Measurements from ENCODE around the gene THEMIS. TPM values are rescaled to one million over a fixed set of nuclear protein-coding genes. Genes with fewer than 3 reads are reported as not detected.

The THEMIS gene
- total RNA-seq, 1 donor from 2014 or later = 0.07 TPM

DNA sequence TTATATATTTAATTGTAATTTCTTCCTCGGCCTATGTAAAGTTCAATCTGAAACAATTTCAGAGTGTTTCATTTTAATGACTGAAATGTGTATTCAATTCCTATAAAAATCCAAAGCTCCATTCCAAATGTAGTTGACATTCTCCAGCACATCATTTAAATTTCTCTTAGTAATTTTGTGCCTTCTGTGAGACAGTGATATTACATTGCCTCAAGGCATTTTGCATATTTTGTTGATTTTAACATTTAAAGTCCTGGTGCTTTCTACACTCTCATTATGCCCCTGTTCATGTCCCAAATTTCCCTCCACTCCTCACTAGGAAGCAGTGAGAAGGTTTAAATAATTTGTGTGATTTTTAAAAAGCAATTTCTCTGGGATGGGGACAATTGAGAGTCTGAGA, 34.1 kb upstream of the THEMIS start:
- Mint-ChIP-seq H3K27me3 (ENCODE audit: low read depth, unreplicated experiment) (no peaks in the 10 kb centered on the region), H3K4me1 (ENCODE audit: low read depth, unreplicated experiment) (peaks cover 12% of the 10 kb centered on the region), H3K36me3 (ENCODE audit: low read depth, unreplicated experiment) (no peaks in the 10 kb centered on the region), H3K27ac (ENCODE audit: unreplicated experiment) (no peak overlapping the region), H3K9me3 (ENCODE audit: unreplicated experiment) (peaks cover 2% of the 10 kb centered on the region), H3K4me3 (ENCODE audit: unreplicated experiment) (no peak overlapping the region)
- H3K9ac ChIP-seq (ENCODE audit: low read length) = no peak overlapping the region
- peaks cover 9% of the 10 kb centered on the region for H3K9me3 ChIP-seq (ENCODE audit: insufficient read depth, low read depth, low read length)
- no peak overlapping the region for H3K4me3 ChIP-seq (ENCODE audit: insufficient read depth, low read depth, low read length)
- no peaks in the 10 kb centered on the region for H4K20me1 ChIP-seq (ENCODE audit: insufficient read depth, low read length)
- H2AFZ ChIP-seq (ENCODE audit: low read depth, low read length) = no peak overlapping the region
- no peaks in the 10 kb centered on the region for H3K27me3 ChIP-seq (ENCODE audit: insufficient read depth, low read length)
- FAIRE-seq = no peak
- DNase-seq (ENCODE audit: low read depth) = no peak
- H3K36me3 ChIP-seq (ENCODE audit: insufficient read depth, low read length) = no peaks in the 10 kb centered on the region
- peaks cover 8% of the 10 kb centered on the region for H3K4me1 ChIP-seq (ENCODE audit: insufficient read depth, low read length)
- H3K27ac ChIP-seq (ENCODE audit: low read depth, low read length) = no peak overlapping the region
- no peak overlapping the region for H3K4me2 ChIP-seq (ENCODE audit: low read length)
- TF ChIP-seq EZH2 (IDR thresholded peaks at IDR 0.05; ENCODE audit: insufficient read depth, low read length) (no peak), CTCF (IDR thresholded peaks at IDR 0.05; ENCODE audit: insufficient read depth, low read depth, low read length) (no peak)
- H3K79me2 ChIP-seq (ENCODE audit: insufficient read depth, low read length) = no peaks in the 10 kb centered on the region

DNA sequence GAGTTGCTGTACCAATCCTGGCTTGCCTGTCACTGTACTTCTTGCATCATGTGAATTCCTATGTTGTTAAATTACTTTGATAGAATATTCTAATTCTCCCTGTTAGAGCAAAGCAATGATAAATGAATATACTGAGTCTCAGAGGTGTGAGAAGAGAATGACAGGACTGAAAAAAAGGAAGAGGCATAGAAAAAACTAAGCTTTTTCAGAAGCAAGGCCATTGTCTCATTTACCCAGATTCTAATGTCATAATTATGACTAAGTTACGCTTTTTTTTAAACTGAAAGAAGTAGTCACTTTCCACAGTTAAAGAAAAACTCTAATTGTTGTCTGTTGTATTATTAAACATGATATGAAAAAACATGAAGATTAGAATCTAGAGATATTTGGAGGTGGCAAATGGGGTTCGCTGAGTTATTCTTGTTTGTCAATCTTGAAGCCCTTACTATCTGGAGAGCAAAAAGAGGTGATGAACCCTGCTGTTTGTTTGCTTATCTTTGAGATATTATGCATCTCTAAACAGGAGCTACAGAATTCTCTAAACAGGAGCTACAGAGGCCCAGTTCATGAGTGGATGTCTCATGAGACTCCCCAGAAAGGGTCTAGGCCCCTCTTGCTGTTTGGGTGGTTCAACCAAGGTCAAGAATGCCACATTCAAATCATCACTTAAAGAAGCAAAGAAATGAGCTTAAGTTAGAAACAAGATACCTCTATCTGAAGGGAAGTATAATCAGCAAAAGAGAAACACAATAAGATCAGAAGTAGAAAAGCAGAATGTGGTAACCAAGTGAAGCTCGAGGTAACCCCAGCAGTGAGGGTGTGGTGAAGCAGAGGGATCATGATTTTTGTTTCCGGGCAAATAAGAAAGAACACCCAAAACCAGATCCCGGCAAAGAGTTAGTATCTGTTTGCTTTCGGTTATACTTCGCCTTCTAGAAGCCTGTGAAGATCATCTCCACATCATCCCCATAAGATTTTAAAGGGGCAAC, 33.3 kb upstream of the THEMIS start:
- H3K9ac ChIP-seq (ENCODE audit: low read length) = no peak overlapping the region
- no peaks in the 10 kb centered on the region for H4K20me1 ChIP-seq (ENCODE audit: insufficient read depth, low read length)
- Mint-ChIP-seq H3K27ac (ENCODE audit: unreplicated experiment) (no peak overlapping the region), H3K4me1 (ENCODE audit: low read depth, unreplicated experiment) (peaks cover 5% of the 10 kb centered on the region), H3K9me3 (ENCODE audit: unreplicated experiment) (peaks cover 2% of the 10 kb centered on the region), H3K27me3 (ENCODE audit: low read depth, unreplicated experiment) (no peaks in the 10 kb centered on the region), H3K36me3 (ENCODE audit: low read depth, unreplicated experiment) (no peaks in the 10 kb centered on the region), H3K4me3 (ENCODE audit: unreplicated experiment) (no peak overlapping the region)
- no peak overlapping the region for H3K27ac ChIP-seq (ENCODE audit: low read depth, low read length)
- H3K4me1 ChIP-seq (ENCODE audit: insufficient read depth, low read length) = peaks cover 3% of the 10 kb centered on the region
- H2AFZ ChIP-seq (ENCODE audit: low read depth, low read length) = no peak overlapping the region
- FAIRE-seq (no peak), DNase-seq (ENCODE audit: low read depth) (no peak)
- no peak overlapping the region for H3K4me3 ChIP-seq (ENCODE audit: insufficient read depth, low read depth, low read length)
- no peak overlapping the region for H3K4me2 ChIP-seq (ENCODE audit: low read length)
- TF ChIP-seq EZH2 (IDR thresholded peaks at IDR 0.05; ENCODE audit: insufficient read depth, low read length) (no peak), CTCF (IDR thresholded peaks at IDR 0.05; ENCODE audit: insufficient read depth, low read depth, low read length) (no peak)
- no peaks in the 10 kb centered on the region for H3K27me3 ChIP-seq (ENCODE audit: insufficient read depth, low read length)
- no peaks in the 10 kb centered on the region for H3K79me2 ChIP-seq (ENCODE audit: insufficient read depth, low read length)
- H3K36me3 ChIP-seq (ENCODE audit: insufficient read depth, low read length) = no peaks in the 10 kb centered on the region
- H3K9me3 ChIP-seq (ENCODE audit: insufficient read depth, low read depth, low read length) = peaks cover 9% of the 10 kb centered on the region

DNA sequence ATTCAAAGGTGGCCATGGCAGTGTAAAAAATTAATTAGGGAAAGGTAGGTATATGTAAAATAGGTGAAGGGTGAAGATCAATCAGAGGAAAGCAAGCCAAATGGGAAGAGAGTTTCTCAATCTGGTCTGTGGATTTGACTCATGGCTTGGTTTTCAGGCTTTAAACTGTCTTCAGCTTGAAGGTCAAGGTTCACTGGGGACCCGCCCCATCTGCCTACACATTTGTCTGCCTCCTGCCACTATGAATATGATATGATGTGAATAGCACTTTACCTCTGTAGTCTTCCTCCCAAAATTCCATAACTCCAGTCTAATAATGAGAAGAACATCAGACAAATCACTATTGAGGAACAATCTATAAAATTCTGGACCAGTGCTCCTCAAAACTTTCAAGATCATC, 32.3 kb upstream of the THEMIS start:
- H3K36me3 ChIP-seq (ENCODE audit: insufficient read depth, low read length) = no peaks in the 10 kb centered on the region
- no peaks in the 10 kb centered on the region for H3K79me2 ChIP-seq (ENCODE audit: insufficient read depth, low read length)
- H3K9ac ChIP-seq (ENCODE audit: low read length) = no peak overlapping the region
- no peaks in the 10 kb centered on the region for H3K36me3 Mint-ChIP-seq (ENCODE audit: low read depth, unreplicated experiment)
- H3K9me3 Mint-ChIP-seq (ENCODE audit: unreplicated experiment) = peaks cover 7% of the 10 kb centered on the region
- H3K9me3 ChIP-seq (ENCODE audit: insufficient read depth, low read depth, low read length) = peaks cover 9% of the 10 kb centered on the region
- H3K27me3 Mint-ChIP-seq (ENCODE audit: low read depth, unreplicated experiment) = no peaks in the 10 kb centered on the region
- H4K20me1 ChIP-seq (ENCODE audit: insufficient read depth, low read length) = no peaks in the 10 kb centered on the region
- H3K4me1 ChIP-seq (ENCODE audit: insufficient read depth, low read length) = no peaks in the 10 kb centered on the region
- H3K27ac ChIP-seq (ENCODE audit: low read depth, low read length) = no peak overlapping the region
- H3K4me2 ChIP-seq (ENCODE audit: low read length) = no peak overlapping the region
- H3K4me3 ChIP-seq (ENCODE audit: insufficient read depth, low read depth, low read length) = no peak overlapping the region
- no peak overlapping the region for H3K4me3 Mint-ChIP-seq (ENCODE audit: unreplicated experiment)
- TF ChIP-seq CTCF (IDR thresholded peaks at IDR 0.05; ENCODE audit: insufficient read depth, low read depth, low read length) = no peak
- TF ChIP-seq EZH2 (IDR thresholded peaks at IDR 0.05; ENCODE audit: insufficient read depth, low read length) = no peak
- H3K27me3 ChIP-seq (ENCODE audit: insufficient read depth, low read length) = no peaks in the 10 kb centered on the region
- H3K27ac Mint-ChIP-seq (ENCODE audit: unreplicated experiment) = no peak overlapping the region
- DNase-seq (ENCODE audit: low read depth) = no peak
- H2AFZ ChIP-seq (ENCODE audit: low read depth, low read length) = no peak overlapping the region
- no peaks in the 10 kb centered on the region for H3K4me1 Mint-ChIP-seq (ENCODE audit: low read depth, unreplicated experiment)
- no peak for FAIRE-seq

Data from astrocyte (in vitro differentiated cells and primary cell).